ENCODE measurements around the gene ZFAND4. TPM values are rescaled to one million over a fixed set of nuclear protein-coding genes. Genes with fewer than 3 reads are reported as not detected.
"Not testable (repeated sequence)": the region's sequence is repeated elsewhere in the genome, so short reads cannot be mapped to it uniquely, and the experiment has no call there.

ZFAND4 gene
- total RNA-seq, 1 donor from 2014 or later = 18.7 TPM

- Histone ChIP-seq H3K27ac (peak overlapping the region; percentile 84), H3K4me1 (no peaks in the 10 kb centered on the region), H3K4me3 (peak overlapping the region; percentile 81), H3K9me3 (no peaks in the 10 kb centered on the region), H3K36me3 (no peaks in the 10 kb centered on the region), H3K27me3 (no peaks in the 10 kb centered on the region)
- TF ChIP-seq, protein P1, sequence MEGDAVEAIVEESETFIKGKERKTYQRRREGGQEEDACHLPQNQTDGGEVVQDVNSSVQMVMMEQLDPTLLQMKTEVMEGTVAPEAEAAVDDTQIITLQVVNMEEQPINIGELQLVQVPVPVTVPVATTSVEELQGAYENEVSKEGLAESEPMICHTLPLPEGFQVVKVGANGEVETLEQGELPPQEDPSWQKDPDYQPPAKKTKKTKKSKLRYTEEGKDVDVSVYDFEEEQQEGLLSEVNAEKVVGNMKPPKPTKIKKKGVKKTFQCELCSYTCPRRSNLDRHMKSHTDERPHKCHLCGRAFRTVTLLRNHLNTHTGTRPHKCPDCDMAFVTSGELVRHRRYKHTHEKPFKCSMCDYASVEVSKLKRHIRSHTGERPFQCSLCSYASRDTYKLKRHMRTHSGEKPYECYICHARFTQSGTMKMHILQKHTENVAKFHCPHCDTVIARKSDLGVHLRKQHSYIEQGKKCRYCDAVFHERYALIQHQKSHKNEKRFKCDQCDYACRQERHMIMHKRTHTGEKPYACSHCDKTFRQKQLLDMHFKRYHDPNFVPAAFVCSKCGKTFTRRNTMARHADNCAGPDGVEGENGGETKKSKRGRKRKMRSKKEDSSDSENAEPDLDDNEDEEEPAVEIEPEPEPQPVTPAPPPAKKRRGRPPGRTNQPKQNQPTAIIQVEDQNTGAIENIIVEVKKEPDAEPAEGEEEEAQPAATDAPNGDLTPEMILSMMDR (IDR thresholded peaks at IDR 0.05) = no peak
- intact Hi-C loops (cut with DNase I) = no loop called here
- ATAC-seq = no peak
- no peak for DNase-seq
Measured at GRCh38 chr10:45673074-45673648, 589 bp upstream of the ZFAND4 start.

DNA sequence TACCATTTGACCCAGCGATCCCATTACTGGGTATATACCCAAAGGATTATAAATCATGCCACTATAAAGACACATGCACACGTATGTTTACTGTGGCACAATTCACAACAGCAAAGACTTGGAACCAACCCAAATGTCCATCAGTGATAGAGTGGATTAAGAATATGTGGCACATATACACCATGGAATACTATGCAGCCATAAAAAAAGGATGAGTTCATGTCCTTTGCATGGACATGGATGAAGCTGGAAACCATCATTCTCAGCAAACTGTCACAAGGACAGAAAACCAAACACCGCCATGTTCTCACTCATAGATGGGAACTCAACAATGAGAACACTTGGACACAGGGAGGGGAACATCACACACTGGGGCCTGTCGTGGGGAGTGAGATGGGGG, 1.3 kb downstream of the ZFAND4 start:
- H3K36me3 ChIP-seq; ATAC-seq; intact Hi-C loops (cut with DNase I); H3K27me3 ChIP-seq; H3K9me3 ChIP-seq; H3K4me1 ChIP-seq; DNase-seq; H3K27ac ChIP-seq: not testable (repeated sequence)
- H3K4me3 ChIP-seq = peak overlapping the region; percentile 81

- H3K9me3 ChIP-seq; H3K4me1 ChIP-seq; H3K27me3 ChIP-seq; H3K27ac ChIP-seq; H3K36me3 ChIP-seq; DNase-seq; ATAC-seq; H3K4me3 ChIP-seq; intact Hi-C loops (cut with DNase I): not testable (repeated sequence)
Measured at GRCh38 chr10:45669897-45670296, 2.7 kb downstream of the ZFAND4 start.

GRCh38 chr10:45660876-45661411, 11.6 kb downstream of the ZFAND4 start:
- H3K27me3 ChIP-seq = no peaks in the 10 kb centered on the region
- H3K4me1 ChIP-seq = no peaks in the 10 kb centered on the region
- H3K36me3 ChIP-seq = no peaks in the 10 kb centered on the region
- no peak overlapping the region for H3K27ac ChIP-seq
- DNase-seq (no peak), ATAC-seq (no peak)
- H3K9me3 ChIP-seq = peaks cover 7% of the 10 kb centered on the region
- intact Hi-C loops (cut with DNase I) = no loop called here
- H3K4me3 ChIP-seq = no peak overlapping the region
- TF ChIP-seq, protein P1 (IDR thresholded peaks at IDR 0.05) = no peak

DNA sequence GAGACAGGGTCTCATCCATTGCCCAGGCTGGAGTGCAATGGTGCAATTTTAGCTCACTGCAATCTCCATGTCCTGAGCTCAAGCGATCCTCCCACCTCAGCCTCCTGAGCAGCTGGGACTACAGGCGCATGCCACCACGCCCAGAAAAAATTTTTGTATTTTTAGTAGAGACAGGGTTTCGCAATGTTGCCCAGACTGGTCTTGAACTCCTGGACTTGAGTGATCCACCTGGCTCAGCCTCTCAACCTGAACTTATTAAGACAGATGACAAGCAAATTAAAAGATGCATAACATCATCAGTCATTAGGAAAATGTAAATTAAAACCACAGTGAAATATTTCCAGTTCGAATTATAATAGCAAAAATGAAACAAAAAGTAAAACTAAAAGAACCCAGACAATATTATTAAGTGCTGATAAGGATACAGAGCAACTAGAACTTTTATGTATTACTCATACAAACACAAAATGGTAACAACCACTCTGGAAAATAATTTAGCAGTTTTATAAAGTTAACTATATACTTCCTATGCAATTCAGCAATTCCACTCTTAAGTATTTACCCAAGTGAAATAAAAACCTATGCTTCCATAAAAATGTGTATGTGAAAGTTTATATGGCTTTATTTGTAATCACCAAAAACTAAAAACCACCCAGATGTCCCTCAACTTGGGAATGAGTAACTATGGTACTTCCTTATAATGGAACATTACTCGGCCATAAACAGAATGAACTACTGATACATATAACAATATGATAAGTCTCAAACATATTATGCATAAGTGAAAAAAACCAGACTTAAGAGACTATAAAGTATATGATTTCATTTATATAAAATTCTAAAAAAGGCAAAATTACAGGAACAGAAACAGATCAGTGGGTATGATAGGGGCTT, 15.3 kb downstream of the ZFAND4 start:
- intact Hi-C loops (cut with DNase I) = no loop called here
- Histone ChIP-seq H3K4me1 (no peaks in the 10 kb centered on the region), H3K9me3 (peaks cover 7% of the 10 kb centered on the region), H3K27ac (no peak overlapping the region), H3K4me3 (no peak overlapping the region), H3K27me3 (no peaks in the 10 kb centered on the region), H3K36me3 (peaks cover under 1% of the 10 kb centered on the region)
- TF ChIP-seq, protein P1 (IDR thresholded peaks at IDR 0.05) = no peak
- DNase-seq (no peak), ATAC-seq (no peak)

DNA sequence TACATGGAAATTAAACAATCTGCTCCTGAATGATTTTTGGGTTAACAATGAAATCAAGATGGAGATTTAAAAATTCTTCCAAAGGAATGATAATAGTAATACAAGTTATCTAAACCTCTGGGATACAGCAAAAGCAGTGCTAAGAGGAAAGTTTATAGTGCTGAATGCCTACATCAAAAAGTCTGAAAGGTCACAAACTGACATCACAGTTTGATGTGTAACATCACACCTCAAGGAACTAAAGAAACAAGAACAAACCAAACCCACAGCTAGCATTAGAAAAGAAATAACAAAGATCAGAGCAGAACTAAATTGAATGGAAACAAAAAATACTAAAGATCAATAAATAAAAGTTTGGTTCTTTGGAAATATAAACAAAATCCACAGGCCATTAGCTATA, 17.4 kb downstream of the ZFAND4 start:
- Histone ChIP-seq H3K9me3 (peaks cover under 1% of the 10 kb centered on the region), H3K4me1 (no peaks in the 10 kb centered on the region), H3K36me3 (peaks cover 11% of the 10 kb centered on the region), H3K27ac (no peak overlapping the region), H3K27me3 (no peaks in the 10 kb centered on the region), H3K4me3 (no peak overlapping the region)
- intact Hi-C loops (cut with DNase I) = no loop called here
- no peak for ATAC-seq
- DNase-seq = no peak
- TF ChIP-seq, protein P1 (IDR thresholded peaks at IDR 0.05) = no peak

GRCh38 chr10:45654753-45655141, 17.8 kb downstream of the ZFAND4 start:
- H3K27ac ChIP-seq; H3K9me3 ChIP-seq; H3K27me3 ChIP-seq; DNase-seq; intact Hi-C loops (cut with DNase I); H3K4me1 ChIP-seq; H3K4me3 ChIP-seq; ATAC-seq: not testable (repeated sequence)
- H3K36me3 ChIP-seq = peaks cover 11% of the 10 kb centered on the region
